H9 (cell line): ENCODE results near the gene PKP1. TPM values are rescaled to one million over a fixed set of nuclear protein-coding genes. Genes with fewer than 3 reads are reported as not detected.

ENCODE experiments used
- DNase-seq: peaks from one replicate; pipeline ENCODE4 v3.0.0-alpha.2; 2017
- H2AFZ ChIP-seq: one replicate; pipeline ENCODE4 v1.6.1; 2013; ENCODE audit warnings: mild to moderate bottlenecking, low read length, control low read depth, moderate library complexity
- H2AK5ac ChIP-seq: 2 replicates; pipeline ENCODE4 v1.6.1; 2013; ENCODE audit warnings: low read length, control low read depth, mixed read lengths; ENCODE audit not compliant: insufficient read length
- H2BK120ac ChIP-seq: one replicate; pipeline ENCODE4 v1.6.1; 2013; ENCODE audit warnings: low read depth, mild to moderate bottlenecking, low read length, control low read depth, inconsistent platforms; ENCODE audit not compliant: poor library complexity, severe bottlenecking
- H2BK12ac ChIP-seq: 2 replicates; pipeline ENCODE4 v1.6.1; 2013; ENCODE audit warnings: low read length, control low read depth, mixed read lengths, low read depth; ENCODE audit not compliant: insufficient read length
- H2BK15ac ChIP-seq: 2 replicates; pipeline ENCODE4 v1.6.1; 2013; ENCODE audit warnings: low read depth, low read length, control low read depth
- H2BK20ac ChIP-seq: one replicate; pipeline ENCODE4 v1.6.1; 2013; ENCODE audit warnings: low read depth, mild to moderate bottlenecking, low read length, control low read depth, inconsistent platforms; ENCODE audit not compliant: poor library complexity, severe bottlenecking
- H2BK5ac ChIP-seq: 2 replicates; pipeline ENCODE4 v1.6.1; 2013; ENCODE audit warnings: low read length, control low read depth, mixed read lengths; ENCODE audit not compliant: insufficient read length
- H3K14ac ChIP-seq: 2 replicates; pipeline ENCODE4 v1.6.1; 2013; ENCODE audit warnings: low read length, control low read depth; ENCODE audit not compliant: insufficient read depth
- H3K18ac ChIP-seq: 2 replicates; pipeline ENCODE4 v1.6.1; 2013; ENCODE audit warnings: low read depth, mild to moderate bottlenecking, mixed read lengths, low read length, control low read depth; ENCODE audit not compliant: insufficient read length
- H3K23ac ChIP-seq: 2 replicates; pipeline ENCODE4 v1.6.1; 2013; ENCODE audit warnings: low read length, control low read depth, mixed read lengths, low read depth; ENCODE audit not compliant: insufficient read length
- H3K23me2 ChIP-seq: 2 replicates; pipeline ENCODE4 v1.6.1; 2013; ENCODE audit warnings: low read depth, mild to moderate bottlenecking, mixed read lengths, low read length, control low read depth; ENCODE audit not compliant: insufficient read length, poor library complexity, severe bottlenecking
- H3K27ac ChIP-seq: 2 replicates; pipeline ENCODE4 v1.5.1; 2013; ENCODE audit warnings: low read length, control low read depth, mixed read lengths, low read depth; ENCODE audit not compliant: insufficient read length
- H3K27me3 ChIP-seq: 2 replicates; pipeline ENCODE4 v1.6.1; 2013; ENCODE audit warnings: low read length, control low read depth, inconsistent platforms; ENCODE audit not compliant: insufficient read depth
- H3K4ac ChIP-seq: 2 replicates; pipeline ENCODE4 v1.6.1; 2013; ENCODE audit warnings: low read depth, mild to moderate bottlenecking, control low read depth, inconsistent platforms, low read length, moderate library complexity
- H3K4me1 ChIP-seq: 2 replicates; pipeline ENCODE4 v1.6.1; 2013; ENCODE audit warnings: low read length, control low read depth, inconsistent platforms; ENCODE audit not compliant: insufficient read depth
- H3K4me2 ChIP-seq: 2 replicates; pipeline ENCODE4 v1.6.1; 2013; ENCODE audit warnings: low read length, control low read depth, mixed read lengths; ENCODE audit not compliant: insufficient read length, insufficient read depth
- H3K56ac ChIP-seq: 2 replicates; pipeline ENCODE4 v1.6.1; 2013; ENCODE audit warnings: low read depth, mild to moderate bottlenecking, mixed read lengths, low read length, control low read depth; ENCODE audit not compliant: insufficient read length
- H3K79me1 ChIP-seq: 2 replicates; pipeline ENCODE4 v1.6.1; 2013; ENCODE audit warnings: low read depth, mild to moderate bottlenecking, moderate library complexity, low read length, control low read depth, inconsistent platforms; ENCODE audit not compliant: insufficient read depth, poor library complexity, severe bottlenecking
- H3K79me2 ChIP-seq: 2 replicates; pipeline ENCODE4 v1.6.1; 2013; ENCODE audit warnings: low read length, control low read depth, inconsistent platforms; ENCODE audit not compliant: insufficient read depth
- H3K9ac ChIP-seq: 2 replicates; pipeline ENCODE4 v1.6.1; 2013; ENCODE audit warnings: low read length, control low read depth, mixed read lengths; ENCODE audit not compliant: insufficient read length; ENCODE audit errors: extremely low read depth
- H3K9me3 ChIP-seq: one replicate; pipeline ENCODE4 v1.6.1; 2013; ENCODE audit warnings: low read depth, low read length, inconsistent platforms; ENCODE audit not compliant: control insufficient read depth
- H3T11ph ChIP-seq: one replicate; pipeline ENCODE4 v1.6.1; 2013; ENCODE audit warnings: mild to moderate bottlenecking, low read length, control low read depth, inconsistent platforms
- H4K20me1 ChIP-seq: one replicate; pipeline ENCODE4 v1.6.1; 2013; ENCODE audit not compliant: control insufficient read depth, insufficient read length, insufficient read depth
- H4K5ac ChIP-seq: 2 replicates; pipeline ENCODE4 v1.6.1; 2013; ENCODE audit warnings: low read depth, mild to moderate bottlenecking, mixed read lengths, low read length, control low read depth; ENCODE audit not compliant: insufficient read length
- H4K8ac ChIP-seq: replicated peaks from 2 replicates; pipeline ENCODE4 v1.6.1; 2013; ENCODE audit warnings: low read length, control low read depth, mixed read lengths, low read depth; ENCODE audit not compliant: insufficient read length
- H4K91ac ChIP-seq: 2 replicates; pipeline ENCODE4 v1.6.1; 2013; ENCODE audit warnings: low read depth, mild to moderate bottlenecking, moderate library complexity, mixed read lengths, low read length, control low read depth; ENCODE audit not compliant: insufficient read length
- H3K27ac Mint-ChIP-seq, 3 experiments: 2 replicates in 2 of 3; 3 replicates in 1 of 3; pipeline ENCODE4 v1.8.0; 2020 to 2021; ENCODE audit warnings: mixed read lengths in 3 of 3, mild to moderate bottlenecking in 1 of 3, moderate library complexity in 1 of 3
- H3K27me3 Mint-ChIP-seq: 2 replicates; pipeline ENCODE4 v1.8.0; 2021; ENCODE audit warnings: low read depth, mild to moderate bottlenecking, moderate library complexity, mixed read lengths
- H3K36me3 Mint-ChIP-seq, 3 experiments: 2 replicates in 2 of 3; 3 replicates in 1 of 3; pipeline ENCODE4 v1.8.0; 2020 to 2021; ENCODE audit warnings: low read depth in 3 of 3, mixed read lengths in 3 of 3; ENCODE audit not compliant: insufficient read depth in 1 of 3
- H3K4me1 Mint-ChIP-seq, 2 experiments: 2 replicates each; pipeline ENCODE4 v1.8.0; 2020; ENCODE audit warnings: mixed read lengths in 2 of 2
- H3K4me3 Mint-ChIP-seq, 2 experiments: 2 replicates in 1 of 2; 3 replicates in 1 of 2; pipeline ENCODE4 v1.8.0; 2020 to 2021; ENCODE audit warnings: mild to moderate bottlenecking in 2 of 2, mixed read lengths in 2 of 2, moderate library complexity in 1 of 2
- H3K9me3 Mint-ChIP-seq, 2 experiments: 2 replicates in 1 of 2; 3 replicates in 1 of 2; pipeline ENCODE4 v1.8.0; 2020; ENCODE audit warnings: mild to moderate bottlenecking in 2 of 2, mixed read lengths in 2 of 2, moderate library complexity in 1 of 2
- WGBS: extraction: QIAGEN DNeasy Blood & Tissue Kit; methylation state at CpG from one replicate; pipeline ENCODE4 v1.1.7; 2013; ENCODE audit warnings: missing lambda C conversion rate, low lambda C conversion rate, mixed read lengths; ENCODE audit not compliant: insufficient read length; ENCODE audit errors: extremely low coverage; 5-methylcytosine and 5-hydroxymethylcytosine counted together
- total RNA-seq: library from RNA; stranded (reverse); gene quantifications from 2 replicates; pipeline ENCODE4 v1.2.1, GENCODE V29; 2021
- TF ChIP-seq, protein P1 (sequence below): fragments of 200-600 bp; sonication (generic); conservative IDR thresholded peaks from 3 replicates; pipeline ENCODE4 v1.8.0; 2021; ENCODE audit warnings: antibody characterized with exemption, mild to moderate bottlenecking

The PKP1 gene
- total RNA-seq, 1 experiment from 2014 or later, result 0.09 TPM

DNA sequence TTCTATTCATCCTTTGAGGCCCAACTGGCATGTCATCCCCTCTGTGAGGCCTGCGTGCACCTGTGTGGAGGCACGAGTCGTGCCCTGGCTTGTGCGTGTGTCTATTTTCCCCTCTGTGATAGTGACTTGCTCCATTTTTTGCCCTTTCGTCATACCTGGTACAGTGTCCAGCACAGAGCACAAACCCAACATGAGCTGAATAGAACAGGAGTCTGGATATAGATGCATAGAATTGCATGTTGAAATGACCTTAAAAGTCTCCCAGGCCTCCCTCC, 61.7 kb downstream of the PKP1 start:
- no peak for DNase-seq
- Histone ChIP-seq H2BK15ac (no peak overlapping the region), H3K27ac (no peak overlapping the region)

More for the DNA sequence above, 61.7 kb downstream of the PKP1 start:
- H2BK120ac ChIP-seq, result no peak overlapping the region
- H3K18ac ChIP-seq, result no peak overlapping the region
- no peak overlapping the region for H2AFZ ChIP-seq
- no peak overlapping the region for H3K4ac ChIP-seq
- H3K56ac ChIP-seq, result no peak overlapping the region
- no peak overlapping the region for H3K27ac Mint-ChIP-seq
- no CpG with 5 or more reads among the region's 5 CpGs for WGBS
- no peak overlapping the region for H3K14ac ChIP-seq
- peaks cover 7% of the 10 kb centered on the region in 2 experiments; a peak in 4 of 5 replicates for H3K9me3 Mint-ChIP-seq
- H3K23ac ChIP-seq, result no peak overlapping the region
- H4K5ac ChIP-seq, result no peak overlapping the region
- no peak overlapping the region for H3K9ac ChIP-seq
- H3K4me2 ChIP-seq, result no peak overlapping the region
- no peaks in the 10 kb centered on the region for H3K9me3 ChIP-seq
- no peak overlapping the region for H2BK20ac ChIP-seq
- no peak overlapping the region for H3T11ph ChIP-seq
- no peaks in the 10 kb centered on the region for H3K79me1 ChIP-seq
- peaks cover 1% of the 10 kb centered on the region for H3K27me3 Mint-ChIP-seq
- H4K20me1 ChIP-seq, result no peaks in the 10 kb centered on the region
- peaks cover 34 to 40% of the 10 kb centered on the region in 2 experiments for H3K4me1 Mint-ChIP-seq
- no peak overlapping the region for H2BK12ac ChIP-seq
- no peak overlapping the region for H3K4me3 Mint-ChIP-seq
- H3K36me3 Mint-ChIP-seq, result peaks cover 0 to 6% (median 0%) of the 10 kb centered on the region in 3 experiments; a peak in 2 of 7 replicates
- no peak overlapping the region for H2BK5ac ChIP-seq
- H4K8ac ChIP-seq, result no peak overlapping the region
- no peak overlapping the region for H4K91ac ChIP-seq
- no peak overlapping the region for H2AK5ac ChIP-seq
- H3K27me3 ChIP-seq, result no peaks in the 10 kb centered on the region
- TF ChIP-seq, protein P1, sequence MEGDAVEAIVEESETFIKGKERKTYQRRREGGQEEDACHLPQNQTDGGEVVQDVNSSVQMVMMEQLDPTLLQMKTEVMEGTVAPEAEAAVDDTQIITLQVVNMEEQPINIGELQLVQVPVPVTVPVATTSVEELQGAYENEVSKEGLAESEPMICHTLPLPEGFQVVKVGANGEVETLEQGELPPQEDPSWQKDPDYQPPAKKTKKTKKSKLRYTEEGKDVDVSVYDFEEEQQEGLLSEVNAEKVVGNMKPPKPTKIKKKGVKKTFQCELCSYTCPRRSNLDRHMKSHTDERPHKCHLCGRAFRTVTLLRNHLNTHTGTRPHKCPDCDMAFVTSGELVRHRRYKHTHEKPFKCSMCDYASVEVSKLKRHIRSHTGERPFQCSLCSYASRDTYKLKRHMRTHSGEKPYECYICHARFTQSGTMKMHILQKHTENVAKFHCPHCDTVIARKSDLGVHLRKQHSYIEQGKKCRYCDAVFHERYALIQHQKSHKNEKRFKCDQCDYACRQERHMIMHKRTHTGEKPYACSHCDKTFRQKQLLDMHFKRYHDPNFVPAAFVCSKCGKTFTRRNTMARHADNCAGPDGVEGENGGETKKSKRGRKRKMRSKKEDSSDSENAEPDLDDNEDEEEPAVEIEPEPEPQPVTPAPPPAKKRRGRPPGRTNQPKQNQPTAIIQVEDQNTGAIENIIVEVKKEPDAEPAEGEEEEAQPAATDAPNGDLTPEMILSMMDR, result no peak
- H3K23me2 ChIP-seq, result no peaks in the 10 kb centered on the region
- peaks cover 8% of the 10 kb centered on the region; the same call in 1 of the 2 replicates for H3K4me1 ChIP-seq
- no peaks in the 10 kb centered on the region for H3K79me2 ChIP-seq
